ENCODE measurements around the gene KLK15. TPM values are rescaled to one million over a fixed set of nuclear protein-coding genes. Genes with fewer than 3 reads are reported as not detected.

KLK15 gene
- total RNA-seq, 1 donor from 2014 or later, result not detected

GRCh38 chr19:50870417-50871089 is 37.2 kb upstream of the KLK15 start:
- TF ChIP-seq, protein P1, sequence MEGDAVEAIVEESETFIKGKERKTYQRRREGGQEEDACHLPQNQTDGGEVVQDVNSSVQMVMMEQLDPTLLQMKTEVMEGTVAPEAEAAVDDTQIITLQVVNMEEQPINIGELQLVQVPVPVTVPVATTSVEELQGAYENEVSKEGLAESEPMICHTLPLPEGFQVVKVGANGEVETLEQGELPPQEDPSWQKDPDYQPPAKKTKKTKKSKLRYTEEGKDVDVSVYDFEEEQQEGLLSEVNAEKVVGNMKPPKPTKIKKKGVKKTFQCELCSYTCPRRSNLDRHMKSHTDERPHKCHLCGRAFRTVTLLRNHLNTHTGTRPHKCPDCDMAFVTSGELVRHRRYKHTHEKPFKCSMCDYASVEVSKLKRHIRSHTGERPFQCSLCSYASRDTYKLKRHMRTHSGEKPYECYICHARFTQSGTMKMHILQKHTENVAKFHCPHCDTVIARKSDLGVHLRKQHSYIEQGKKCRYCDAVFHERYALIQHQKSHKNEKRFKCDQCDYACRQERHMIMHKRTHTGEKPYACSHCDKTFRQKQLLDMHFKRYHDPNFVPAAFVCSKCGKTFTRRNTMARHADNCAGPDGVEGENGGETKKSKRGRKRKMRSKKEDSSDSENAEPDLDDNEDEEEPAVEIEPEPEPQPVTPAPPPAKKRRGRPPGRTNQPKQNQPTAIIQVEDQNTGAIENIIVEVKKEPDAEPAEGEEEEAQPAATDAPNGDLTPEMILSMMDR (IDR thresholded peaks at IDR 0.05), result no peak

GRCh38 chr19:50869479-50869878 is 36.1 kb upstream of the KLK15 start:
- TF ChIP-seq, protein P1 (IDR thresholded peaks at IDR 0.05), result no peak
- DNase-seq (ENCODE audit: extremely low spot score, unreplicated experiment), result no peak
- H3K4me3 Mint-ChIP-seq (ENCODE audit: unreplicated experiment), result no peak overlapping the region
- no peaks in the 10 kb centered on the region for H3K27me3 Mint-ChIP-seq (ENCODE audit: unreplicated experiment)
- H3K4me1 Mint-ChIP-seq (ENCODE audit: unreplicated experiment), result no peaks in the 10 kb centered on the region
- H3K27ac Mint-ChIP-seq (ENCODE audit: unreplicated experiment), result no peak overlapping the region
- no peaks in the 10 kb centered on the region for H3K36me3 Mint-ChIP-seq (ENCODE audit: unreplicated experiment)
- H3K9me3 Mint-ChIP-seq (ENCODE audit: unreplicated experiment), result no peaks in the 10 kb centered on the region

More at GRCh38 chr19:50870417-50871089, 37.2 kb upstream of the KLK15 start:
- no peak for DNase-seq (ENCODE audit: extremely low spot score, unreplicated experiment)
- Mint-ChIP-seq H3K36me3 (ENCODE audit: unreplicated experiment) (no peaks in the 10 kb centered on the region), H3K9me3 (ENCODE audit: unreplicated experiment) (no peaks in the 10 kb centered on the region), H3K4me1 (ENCODE audit: unreplicated experiment) (no peaks in the 10 kb centered on the region), H3K4me3 (ENCODE audit: unreplicated experiment) (no peak overlapping the region), H3K27me3 (ENCODE audit: unreplicated experiment) (no peaks in the 10 kb centered on the region), H3K27ac (ENCODE audit: unreplicated experiment) (no peak overlapping the region)

GRCh38 chr19:50861496-50862286 is 28.3 kb upstream of the KLK15 start:
- Mint-ChIP-seq H3K36me3 (ENCODE audit: unreplicated experiment) (no peaks in the 10 kb centered on the region), H3K27ac (ENCODE audit: unreplicated experiment) (no peak overlapping the region), H3K27me3 (ENCODE audit: unreplicated experiment) (no peaks in the 10 kb centered on the region), H3K4me3 (ENCODE audit: unreplicated experiment) (no peak overlapping the region), H3K9me3 (ENCODE audit: unreplicated experiment) (no peaks in the 10 kb centered on the region), H3K4me1 (ENCODE audit: unreplicated experiment) (no peaks in the 10 kb centered on the region)
- no peak for DNase-seq (ENCODE audit: extremely low spot score, unreplicated experiment)
- TF ChIP-seq, protein P1 (IDR thresholded peaks at IDR 0.05), result no peak

GRCh38 chr19:50861010-50861409 is 27.6 kb upstream of the KLK15 start:
- Mint-ChIP-seq H3K27ac (ENCODE audit: unreplicated experiment) (no peak overlapping the region), H3K4me3 (ENCODE audit: unreplicated experiment) (no peak overlapping the region), H3K27me3 (ENCODE audit: unreplicated experiment) (no peaks in the 10 kb centered on the region), H3K36me3 (ENCODE audit: unreplicated experiment) (no peaks in the 10 kb centered on the region), H3K9me3 (ENCODE audit: unreplicated experiment) (no peaks in the 10 kb centered on the region), H3K4me1 (ENCODE audit: unreplicated experiment) (no peaks in the 10 kb centered on the region)
- TF ChIP-seq, protein P1 (IDR thresholded peaks at IDR 0.05), result no peak
- no peak for DNase-seq (ENCODE audit: extremely low spot score, unreplicated experiment)

DNA sequence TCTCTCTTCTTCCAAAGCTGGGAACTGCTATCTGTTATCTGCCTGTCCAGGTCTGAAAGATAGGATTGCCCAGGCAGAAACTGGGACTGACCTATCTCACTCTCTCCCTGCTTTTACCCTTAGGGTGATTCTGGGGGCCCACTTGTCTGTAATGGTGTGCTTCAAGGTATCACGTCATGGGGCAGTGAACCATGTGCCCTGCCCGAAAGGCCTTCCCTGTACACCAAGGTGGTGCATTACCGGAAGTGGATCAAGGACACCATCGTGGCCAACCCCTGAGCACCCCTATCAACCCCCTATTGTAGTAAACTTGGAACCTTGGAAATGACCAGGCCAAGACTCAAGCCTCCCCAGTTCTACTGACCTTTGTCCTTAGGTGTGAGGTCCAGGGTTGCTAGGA is 26.5 kb upstream of the KLK15 start:
- H3K4me3 Mint-ChIP-seq (ENCODE audit: unreplicated experiment), result no peak overlapping the region
- no peaks in the 10 kb centered on the region for H3K9me3 Mint-ChIP-seq (ENCODE audit: unreplicated experiment)
- H3K27me3 Mint-ChIP-seq (ENCODE audit: unreplicated experiment), result no peaks in the 10 kb centered on the region
- TF ChIP-seq, protein P1 (IDR thresholded peaks at IDR 0.05), result no peak
- H3K36me3 Mint-ChIP-seq (ENCODE audit: unreplicated experiment), result no peaks in the 10 kb centered on the region
- H3K27ac Mint-ChIP-seq (ENCODE audit: unreplicated experiment), result no peak overlapping the region
- DNase-seq (ENCODE audit: extremely low spot score, unreplicated experiment), result no peak
- no peaks in the 10 kb centered on the region for H3K4me1 Mint-ChIP-seq (ENCODE audit: unreplicated experiment)

All from osteocyte (in vitro differentiated cells).